Effector memory CD8-positive, alpha-beta T cell (primary cell): ENCODE results near the gene EIF4A2.
"Not testable (repeated sequence)": the region's sequence is repeated elsewhere in the genome, so short reads cannot be mapped to it uniquely, and the experiment has no call there.

ENCODE experiments used
- ATAC-seq: fragments of 150-1000 bp; cut with Tn5 transposase; replicated peaks from 2 replicates; pipeline ENCODE4 v1.10.0; 2021; ENCODE audit warnings: mild to moderate bottlenecking, moderate library complexity
- DNase-seq, 3 experiments: peaks; one replicate each; pipeline ENCODE4 v3.0.0; 2021
- H3K27ac Mint-ChIP-seq, 2 donors: one replicate each; pipeline ENCODE4 v1.8.0; 2022; ENCODE audit warnings: mild to moderate bottlenecking in 2 of 2, mixed read lengths in 2 of 2, moderate library complexity in 2 of 2
- H3K27me3 Mint-ChIP-seq, 2 donors: one replicate each; pipeline ENCODE4 v1.8.0; 2022; ENCODE audit warnings: mixed read lengths in 2 of 2
- H3K36me3 Mint-ChIP-seq: one replicate; pipeline ENCODE4 v1.8.0; 2022; ENCODE audit warnings: mild to moderate bottlenecking, moderate library complexity, mixed read lengths; ENCODE audit not compliant: insufficient read depth
- H3K4me1 Mint-ChIP-seq, 2 donors: one replicate each; pipeline ENCODE4 v1.8.0; 2022; ENCODE audit warnings: low read depth in 2 of 2, mixed read lengths in 2 of 2
- H3K4me3 Mint-ChIP-seq, 2 donors: one replicate each; pipeline ENCODE4 v1.8.0; 2022; ENCODE audit warnings: mild to moderate bottlenecking in 2 of 2, mixed read lengths in 2 of 2, moderate library complexity in 2 of 2
- H3K9me3 Mint-ChIP-seq, 2 donors: one replicate each; pipeline ENCODE4 v1.8.0; 2022; ENCODE audit warnings: mixed read lengths in 2 of 2

Gene EIF4A2

GRCh38 chr3:186818516-186818915, 35.1 kb downstream of the EIF4A2 start:
- no peak for ATAC-seq

GRCh38 chr3:186818956-186819355, 35.6 kb downstream of the EIF4A2 start:
- Mint-ChIP-seq H3K36me3 (no peaks in the 10 kb centered on the region), H3K27ac (no peak overlapping the region), H3K4me1 (no peaks in the 10 kb centered on the region), H3K4me3 (no peak overlapping the region), H3K27me3 (no peaks in the 10 kb centered on the region), H3K9me3 (no peaks in the 10 kb centered on the region)
- DNase-seq: no peak
- ATAC-seq: no peak

More at GRCh38 chr3:186818516-186818915, 35.1 kb downstream of the EIF4A2 start:
- no peak for DNase-seq
- Mint-ChIP-seq H3K27me3 (no peaks in the 10 kb centered on the region), H3K36me3 (no peaks in the 10 kb centered on the region), H3K4me3 (no peak overlapping the region), H3K4me1 (no peaks in the 10 kb centered on the region), H3K9me3 (no peaks in the 10 kb centered on the region), H3K27ac (no peak overlapping the region)

GRCh38 chr3:186821429-186822387, 38.3 kb downstream of the EIF4A2 start:
- Mint-ChIP-seq H3K36me3 (peaks cover 4% of the 10 kb centered on the region), H3K27me3 (peaks cover 0 to 21% of the 10 kb centered on the region in 2 donors), H3K4me3 (no peak overlapping the region), H3K4me1 (peaks cover 6 to 10% of the 10 kb centered on the region in 2 donors), H3K9me3 (no peaks in the 10 kb centered on the region), H3K27ac (no peak overlapping the region)
- DNase-seq: peak in 1 of 3 experiments; percentile 25
- ATAC-seq: peak; percentile 55

DNA sequence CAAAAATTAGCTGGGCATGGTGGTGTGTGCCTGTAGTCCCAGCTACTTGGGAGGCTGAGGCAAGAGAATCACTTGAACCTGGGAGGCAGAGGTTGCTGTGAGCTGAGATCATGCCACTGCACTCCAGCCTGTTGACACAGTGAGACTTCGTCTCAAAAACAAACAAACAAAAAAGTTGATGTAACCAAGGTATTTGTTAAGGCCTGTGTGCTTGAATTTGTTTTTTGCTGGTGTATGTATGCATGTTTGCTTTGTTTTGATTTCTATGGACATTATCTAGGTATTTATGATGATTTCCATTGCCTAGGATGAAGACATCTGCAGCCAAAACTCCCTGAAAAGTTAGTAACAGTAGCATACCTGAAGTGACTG, 39.0 kb downstream of the EIF4A2 start:
- Mint-ChIP-seq H3K27me3 (peaks cover 0 to 24% of the 10 kb centered on the region in 2 donors), H3K4me1 (peaks cover 7 to 10% of the 10 kb centered on the region in 2 donors)
- not testable (repeated sequence) for H3K36me3 Mint-ChIP-seq, H3K4me3 Mint-ChIP-seq, H3K27ac Mint-ChIP-seq, H3K9me3 Mint-ChIP-seq, ATAC-seq, DNase-seq

DNA sequence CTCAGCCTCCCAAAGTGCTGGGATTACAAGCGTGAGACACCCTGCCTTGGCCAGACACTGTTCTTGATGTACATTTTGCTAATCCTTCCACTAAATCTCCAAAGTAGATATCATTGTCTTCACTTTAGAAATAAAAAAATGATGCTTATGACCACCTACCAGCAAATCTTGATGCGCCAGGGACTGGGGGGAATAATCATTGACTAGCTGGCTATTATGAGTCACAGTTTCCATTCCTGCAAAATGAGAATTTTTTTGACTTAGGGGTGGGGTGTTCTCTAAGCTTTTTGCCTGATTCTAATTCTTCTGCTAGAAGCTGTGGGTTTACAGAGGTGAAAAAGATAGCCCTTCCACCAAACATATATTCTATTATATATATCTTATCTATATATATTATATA, 40.0 kb downstream of the EIF4A2 start:
- H3K4me3 Mint-ChIP-seq: no peak overlapping the region
- peaks cover 5 to 31% of the 10 kb centered on the region in 2 donors for H3K27me3 Mint-ChIP-seq
- DNase-seq: no peak
- ATAC-seq: no peak
- peaks cover 10 to 11% of the 10 kb centered on the region in 2 donors for H3K4me1 Mint-ChIP-seq
- H3K9me3 Mint-ChIP-seq: no peaks in the 10 kb centered on the region
- peaks cover 12% of the 10 kb centered on the region for H3K36me3 Mint-ChIP-seq
- no peak overlapping the region for H3K27ac Mint-ChIP-seq

- peak overlapping the region in 1 of 2 donors; percentile 67 for H3K27ac Mint-ChIP-seq
- no peak overlapping the region for H3K4me3 Mint-ChIP-seq
- H3K36me3 Mint-ChIP-seq: peaks cover 12% of the 10 kb centered on the region
- ATAC-seq (no peak), DNase-seq (no peak)
- H3K4me1 Mint-ChIP-seq: peaks cover 10 to 11% of the 10 kb centered on the region in 2 donors
- peaks cover 9 to 40% of the 10 kb centered on the region in 2 donors for H3K27me3 Mint-ChIP-seq
- H3K9me3 Mint-ChIP-seq: no peaks in the 10 kb centered on the region
Measured at GRCh38 chr3:186824430-186825139, 41.2 kb downstream of the EIF4A2 start.

GRCh38 chr3:186825294-186825821, 42.0 kb downstream of the EIF4A2 start:
- Mint-ChIP-seq H3K9me3 (no peaks in the 10 kb centered on the region), H3K4me1 (peaks cover 10 to 11% of the 10 kb centered on the region in 2 donors), H3K4me3 (peak overlapping the region; percentile 47 to 68), H3K27me3 (peaks cover 17 to 48% of the 10 kb centered on the region in 2 donors), H3K27ac (peak overlapping the region in 1 of 2 donors; percentile 67), H3K36me3 (peaks cover 12% of the 10 kb centered on the region)
- DNase-seq: no peak
- ATAC-seq: no peak

DNA sequence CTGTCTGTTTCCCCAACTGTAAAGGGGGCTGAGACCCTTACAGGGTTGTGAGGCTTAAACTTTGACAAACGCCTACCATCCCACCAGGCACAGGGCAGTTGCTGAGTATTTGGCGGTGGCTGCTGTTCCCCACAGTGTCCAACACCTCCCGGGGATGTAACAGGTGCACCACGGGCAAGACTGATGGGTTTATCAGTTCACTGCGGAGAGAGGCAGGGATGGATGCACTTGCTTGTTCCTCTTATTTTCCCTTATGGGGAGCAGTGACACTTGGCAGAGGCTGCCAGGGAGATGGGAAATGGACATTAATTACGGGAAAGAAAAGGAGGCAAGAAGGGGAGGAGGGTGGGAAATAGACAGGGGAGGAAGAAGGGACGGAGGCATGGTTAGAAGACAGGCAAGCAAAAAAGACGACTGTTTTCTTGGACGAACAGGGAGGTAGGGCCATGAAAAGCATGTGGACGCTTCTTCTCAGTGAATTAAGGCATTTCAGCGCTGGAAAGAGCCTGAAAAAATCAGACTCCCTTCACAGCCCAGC, 42.6 kb downstream of the EIF4A2 start:
- Mint-ChIP-seq H3K9me3 (no peaks in the 10 kb centered on the region), H3K27ac (peak overlapping the region in 1 of 2 donors; percentile 67), H3K36me3 (peaks cover 12% of the 10 kb centered on the region), H3K27me3 (peaks cover 23 to 54% of the 10 kb centered on the region in 2 donors), H3K4me3 (peak overlapping the region; percentile 47 to 68), H3K4me1 (peaks cover 10 to 11% of the 10 kb centered on the region in 2 donors)
- DNase-seq: no peak
- ATAC-seq: no peak

- Mint-ChIP-seq H3K9me3 (no peaks in the 10 kb centered on the region), H3K4me3 (peak overlapping the region; percentile 47 to 68), H3K27ac (no peak overlapping the region), H3K36me3 (peaks cover 12% of the 10 kb centered on the region), H3K4me1 (peaks cover 10 to 11% of the 10 kb centered on the region in 2 donors), H3K27me3 (peaks cover 24 to 60% of the 10 kb centered on the region in 2 donors)
- ATAC-seq: no peak
- DNase-seq: no peak
Measured at GRCh38 chr3:186826410-186826975, 43.1 kb downstream of the EIF4A2 start.

DNA sequence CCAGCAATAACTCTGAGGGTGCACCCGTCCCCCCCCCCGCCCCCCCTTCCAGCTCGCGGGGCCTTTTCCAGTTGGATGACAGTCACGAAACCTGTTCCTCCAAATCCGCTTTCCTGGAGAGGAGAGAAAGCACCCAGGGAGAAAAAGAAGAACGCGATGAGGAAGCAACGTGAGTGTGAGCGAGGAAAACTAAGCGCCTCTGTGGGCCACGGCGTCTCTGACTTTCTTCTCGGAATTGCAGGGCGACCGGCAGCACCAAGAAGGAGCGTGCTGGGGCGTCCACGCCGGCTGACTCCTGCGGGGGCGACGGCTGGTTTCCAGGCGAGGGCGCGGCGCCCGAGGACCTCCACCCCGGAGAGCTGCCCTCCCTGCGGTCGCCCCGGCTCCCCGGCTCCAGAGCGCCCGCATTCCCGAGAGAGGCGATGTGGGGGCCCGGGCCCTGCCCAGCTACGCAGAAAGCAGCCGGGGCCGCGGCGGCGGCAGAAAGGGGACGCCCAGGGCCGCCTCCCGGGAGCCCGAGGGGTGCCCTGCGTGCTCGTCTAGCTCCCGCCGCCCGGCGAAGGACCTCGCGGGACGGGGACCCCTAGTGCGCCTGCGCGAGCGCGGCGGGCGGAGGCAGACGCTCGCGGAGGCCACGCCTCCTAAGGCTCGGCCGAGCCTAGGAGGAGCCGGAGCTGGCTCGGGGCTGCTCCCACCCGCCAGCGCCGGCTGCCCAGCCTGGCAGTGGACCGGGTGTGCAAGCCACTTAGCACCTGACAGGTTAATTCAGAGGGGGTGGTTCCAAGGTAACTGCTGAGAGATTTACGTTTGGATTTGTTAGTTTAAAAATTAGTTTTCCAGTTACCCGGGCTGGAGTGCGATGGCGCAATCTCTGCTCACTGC, 43.8 kb downstream of the EIF4A2 start:
- DNase-seq (peak; percentile 79 to 85 (median 79)), ATAC-seq (peak; percentile 96)
- Mint-ChIP-seq H3K27ac (peak overlapping the region in 1 of 2 donors; percentile 29), H3K36me3 (peaks cover 12% of the 10 kb centered on the region), H3K9me3 (no peaks in the 10 kb centered on the region), H3K4me1 (peaks cover 10 to 11% of the 10 kb centered on the region in 2 donors), H3K27me3 (peaks cover 31 to 67% of the 10 kb centered on the region in 2 donors), H3K4me3 (peak overlapping the region; percentile 47 to 68)

GRCh38 chr3:186828340-186828739, 45.0 kb downstream of the EIF4A2 start:
- DNase-seq (no peak), ATAC-seq (no peak)
- Mint-ChIP-seq H3K36me3 (peaks cover 12% of the 10 kb centered on the region), H3K4me1 (peaks cover 10 to 11% of the 10 kb centered on the region in 2 donors), H3K27ac (no peak overlapping the region), H3K9me3 (no peaks in the 10 kb centered on the region), H3K4me3 (peak overlapping the region; percentile 25 to 68), H3K27me3 (peaks cover 36 to 71% of the 10 kb centered on the region in 2 donors)

DNA sequence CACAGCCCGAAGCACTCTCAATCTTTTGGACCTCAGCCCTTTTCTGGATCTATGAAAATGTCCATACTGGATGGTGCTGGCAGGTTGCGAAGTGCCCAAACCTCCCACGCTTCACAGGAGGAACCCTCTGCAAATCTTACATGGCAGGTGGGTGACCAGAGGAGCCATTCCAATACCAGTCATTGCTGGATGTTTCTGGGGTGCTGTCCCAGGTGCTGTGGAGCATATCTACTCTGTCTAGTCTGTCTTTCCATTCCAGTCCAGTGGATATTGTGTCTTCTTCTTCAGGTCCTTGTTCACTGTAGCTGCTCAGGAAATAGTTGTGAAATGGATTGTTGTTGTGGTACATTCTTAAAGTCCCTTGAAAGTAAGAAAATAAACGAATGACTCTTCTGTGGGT, 48.4 kb downstream of the EIF4A2 start:
- H3K27me3 Mint-ChIP-seq: peaks cover 36 to 49% of the 10 kb centered on the region in 2 donors
- H3K36me3 Mint-ChIP-seq: peaks cover 8% of the 10 kb centered on the region
- peaks cover 0 to 4% of the 10 kb centered on the region in 2 donors for H3K4me1 Mint-ChIP-seq
- H3K4me3 Mint-ChIP-seq: no peak overlapping the region
- no peaks in the 10 kb centered on the region for H3K9me3 Mint-ChIP-seq
- DNase-seq: no peak
- H3K27ac Mint-ChIP-seq: no peak overlapping the region
- ATAC-seq: no peak
